SK-N-SH (cell line): ENCODE measurements around the gene CSRP1. TPM values are rescaled to one million over a fixed set of nuclear protein-coding genes. Genes with fewer than 3 reads are reported as not detected.
A peak's percentile ranks its signal among the peaks of the same experiment; 100 is the strongest.

Experiments used
- FOXJ3 ChIP-seq: sonication (generic); formaldehyde crosslinking; IDR thresholded peaks from 2 replicates; pipeline ENCODE4 v1.5.1; 2020; ENCODE audit warnings: mild to moderate bottlenecking, missing genetic modification reagents
- GABPA ChIP-seq: IDR thresholded peaks from 2 replicates; pipeline ENCODE4 v1.4.0; 2012; ENCODE audit warnings: low read depth, mild to moderate bottlenecking
- GATA2 ChIP-seq: sonication (generic); formaldehyde crosslinking; IDR thresholded peaks from 2 replicates; pipeline ENCODE4 v1.5.0; 2020; ENCODE audit warnings: mild to moderate bottlenecking, missing genetic modification reagents
- MXI1 ChIP-seq: IDR thresholded peaks from 2 replicates; pipeline ENCODE4 v1.6.1; 2012; ENCODE audit warnings: mild to moderate bottlenecking, low read depth, low read length, improper control_type of control experiment
- NFIC ChIP-seq: IDR thresholded peaks from 2 replicates; pipeline ENCODE4 v1.4.0; 2012; ENCODE audit warnings: borderline replicate concordance
- REST ChIP-seq: IDR thresholded peaks from 2 replicates; pipeline ENCODE4 v1.6.1; 2012; ENCODE audit warnings: mild to moderate bottlenecking, low read depth, low read length, moderate library complexity
- TAF1 ChIP-seq: IDR thresholded peaks from 2 replicates; pipeline ENCODE4 v1.6.1; 2012; ENCODE audit warnings: low read depth, mild to moderate bottlenecking, low read length, moderate library complexity, borderline replicate concordance
- TEAD4 ChIP-seq: IDR thresholded peaks from 2 replicates; pipeline ENCODE4 v1.4.0; 2012; ENCODE audit warnings: mild to moderate bottlenecking, borderline replicate concordance; ENCODE audit not compliant: insufficient read depth
- YY1 ChIP-seq: IDR thresholded peaks from 2 replicates; pipeline ENCODE4 v1.4.0; 2012; ENCODE audit warnings: low read depth, mild to moderate bottlenecking
- ZBTB33 ChIP-seq: IDR thresholded peaks from 2 replicates; pipeline ENCODE4 v1.4.0; 2012; ENCODE audit warnings: low read depth, borderline replicate concordance
- polyA plus RNA-seq, 3 experiments: library from polyadenylated mRNA; depleted of rRNA; stranded (reverse); fragments of >200 nt; gene quantifications; 2 replicates each; pipeline ENCODE4 v1.2.3, GENCODE V29; 2012
- TF ChIP-seq, protein P1 (sequence below): fragments of 150-350 bp; IDR thresholded peaks from 2 replicates; pipeline ENCODE4 v1.6.1; 2016; ENCODE audit warnings: mild to moderate bottlenecking, low read depth, low read length
- TF ChIP-seq, protein P2 (sequence below): fragments of 200-600 bp; sonication (generic); IDR thresholded peaks from 2 replicates; pipeline ENCODE4 v1.6.1; 2017; ENCODE audit warnings: antibody characterized with exemption, mild to moderate bottlenecking, moderate library complexity
- TF ChIP-seq, protein P3 (sequence below): fragments of 150-350 bp; IDR thresholded peaks from 2 replicates; pipeline ENCODE4 v1.6.1; 2017; ENCODE audit warnings: antibody characterized with exemption, low read length, low read depth, borderline replicate concordance
- TF ChIP-seq, protein P4 (sequence below): IDR thresholded peaks from 2 replicates; pipeline ENCODE4 v1.4.0; 2012; ENCODE audit warnings: low read depth

The CSRP1 gene
- polyA plus RNA-seq, 1 of the 3 experiments (the other 2 are of a cell fraction), result 373 TPM

DNA sequence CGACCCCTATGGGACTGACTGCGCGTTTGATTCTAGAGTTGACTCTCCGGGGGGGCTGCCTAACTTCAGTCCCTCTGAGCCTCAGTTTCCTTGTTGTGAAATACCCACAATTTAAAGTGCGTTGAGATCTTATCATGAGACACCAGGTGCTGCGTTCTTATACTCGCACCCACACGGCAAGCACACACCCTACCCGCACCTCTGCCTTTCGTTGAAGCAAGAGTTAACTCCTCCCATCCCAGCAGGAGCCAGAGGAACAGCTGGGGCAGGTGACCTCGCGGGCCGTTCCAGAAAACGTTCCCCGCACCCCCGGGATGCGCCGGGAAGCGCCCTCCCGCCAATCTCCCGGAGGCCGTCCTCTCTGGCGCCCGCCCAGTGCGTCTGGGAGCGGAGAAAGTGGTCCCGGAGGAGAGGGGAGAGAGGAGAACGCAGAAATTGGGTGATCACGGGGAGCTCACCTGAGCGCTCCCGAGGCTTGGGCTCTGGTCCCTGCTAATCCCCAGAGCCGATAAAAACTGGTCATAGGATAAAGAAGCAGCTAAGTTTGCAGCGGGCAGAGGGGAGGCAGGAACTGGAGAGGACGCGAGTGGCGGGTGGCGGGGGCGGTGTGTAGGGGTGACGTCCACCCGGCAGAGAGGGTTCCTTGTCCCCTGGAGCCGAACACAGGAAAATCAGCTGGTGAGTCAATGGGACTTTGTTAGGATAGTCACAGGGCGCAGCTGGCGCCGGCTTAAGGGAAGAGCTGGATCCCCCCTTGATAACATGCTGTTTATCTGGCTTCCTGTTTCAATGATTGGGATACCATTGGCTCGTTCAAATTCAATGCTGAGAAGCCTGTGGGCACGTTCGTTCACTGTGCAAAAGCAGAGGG is 32.9 kb upstream of the CSRP1 start (continued):
- TF ChIP-seq ZBTB33 (no peak), GABPA (no peak), GATA2 (peak; percentile 15), MXI1 (peak; percentile 61; the same call in 1 of the 2 replicates), TAF1 (no peak), NFIC (peak; percentile 8; the same call in 1 of the 2 replicates), FOXJ3 (no peak), REST (no peak), YY1 (no peak), TEAD4 (no peak)
- TF ChIP-seq, protein P1, sequence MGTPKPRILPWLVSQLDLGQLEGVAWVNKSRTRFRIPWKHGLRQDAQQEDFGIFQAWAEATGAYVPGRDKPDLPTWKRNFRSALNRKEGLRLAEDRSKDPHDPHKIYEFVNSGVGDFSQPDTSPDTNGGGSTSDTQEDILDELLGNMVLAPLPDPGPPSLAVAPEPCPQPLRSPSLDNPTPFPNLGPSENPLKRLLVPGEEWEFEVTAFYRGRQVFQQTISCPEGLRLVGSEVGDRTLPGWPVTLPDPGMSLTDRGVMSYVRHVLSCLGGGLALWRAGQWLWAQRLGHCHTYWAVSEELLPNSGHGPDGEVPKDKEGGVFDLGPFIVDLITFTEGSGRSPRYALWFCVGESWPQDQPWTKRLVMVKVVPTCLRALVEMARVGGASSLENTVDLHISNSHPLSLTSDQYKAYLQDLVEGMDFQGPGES, result no peak
- TF ChIP-seq, protein P2, sequence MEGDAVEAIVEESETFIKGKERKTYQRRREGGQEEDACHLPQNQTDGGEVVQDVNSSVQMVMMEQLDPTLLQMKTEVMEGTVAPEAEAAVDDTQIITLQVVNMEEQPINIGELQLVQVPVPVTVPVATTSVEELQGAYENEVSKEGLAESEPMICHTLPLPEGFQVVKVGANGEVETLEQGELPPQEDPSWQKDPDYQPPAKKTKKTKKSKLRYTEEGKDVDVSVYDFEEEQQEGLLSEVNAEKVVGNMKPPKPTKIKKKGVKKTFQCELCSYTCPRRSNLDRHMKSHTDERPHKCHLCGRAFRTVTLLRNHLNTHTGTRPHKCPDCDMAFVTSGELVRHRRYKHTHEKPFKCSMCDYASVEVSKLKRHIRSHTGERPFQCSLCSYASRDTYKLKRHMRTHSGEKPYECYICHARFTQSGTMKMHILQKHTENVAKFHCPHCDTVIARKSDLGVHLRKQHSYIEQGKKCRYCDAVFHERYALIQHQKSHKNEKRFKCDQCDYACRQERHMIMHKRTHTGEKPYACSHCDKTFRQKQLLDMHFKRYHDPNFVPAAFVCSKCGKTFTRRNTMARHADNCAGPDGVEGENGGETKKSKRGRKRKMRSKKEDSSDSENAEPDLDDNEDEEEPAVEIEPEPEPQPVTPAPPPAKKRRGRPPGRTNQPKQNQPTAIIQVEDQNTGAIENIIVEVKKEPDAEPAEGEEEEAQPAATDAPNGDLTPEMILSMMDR, result no peak
- TF ChIP-seq, protein P3, sequence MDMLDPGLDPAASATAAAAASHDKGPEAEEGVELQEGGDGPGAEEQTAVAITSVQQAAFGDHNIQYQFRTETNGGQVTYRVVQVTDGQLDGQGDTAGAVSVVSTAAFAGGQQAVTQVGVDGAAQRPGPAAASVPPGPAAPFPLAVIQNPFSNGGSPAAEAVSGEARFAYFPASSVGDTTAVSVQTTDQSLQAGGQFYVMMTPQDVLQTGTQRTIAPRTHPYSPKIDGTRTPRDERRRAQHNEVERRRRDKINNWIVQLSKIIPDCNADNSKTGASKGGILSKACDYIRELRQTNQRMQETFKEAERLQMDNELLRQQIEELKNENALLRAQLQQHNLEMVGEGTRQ, result no peak
- TF ChIP-seq, protein P4, sequence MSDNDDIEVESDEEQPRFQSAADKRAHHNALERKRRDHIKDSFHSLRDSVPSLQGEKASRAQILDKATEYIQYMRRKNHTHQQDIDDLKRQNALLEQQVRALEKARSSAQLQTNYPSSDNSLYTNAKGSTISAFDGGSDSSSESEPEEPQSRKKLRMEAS, result peak; percentile 9; the same call in 1 of the 2 replicates
